GM21723 (cell line): ENCODE results near the gene CSK.
"Not testable (repeated sequence)": the region's sequence is repeated elsewhere in the genome, so short reads cannot be mapped to it uniquely, and the experiment has no call there.

Experiments
- ATAC-seq: cut with Tn5 transposase; IDR thresholded peaks from one replicate; pipeline ENCODE4 v1.9.1; 2021; ENCODE audit warnings: mild to moderate bottlenecking, moderate library complexity; ENCODE audit not compliant: unreplicated experiment

The CSK gene

GRCh38 chr15:74781431-74782258, at the start of gene CSK:
TSS of gene CSK (plus strand) at chr15:74782080. CDS start at chr15:74798298, 16,218 bp downstream.
- no peak for ATAC-seq

- no peak for ATAC-seq
Measured at GRCh38 chr15:74732846-74733245, 49.0 kb upstream of the CSK start.

GRCh38 chr15:74733269-74733668, 48.6 kb upstream of the CSK start:
- no peak for ATAC-seq

- ATAC-seq = no peak
Measured at GRCh38 chr15:74735305-74735704, 46.6 kb upstream of the CSK start.

GRCh38 chr15:74738239-74738638, 43.6 kb upstream of the CSK start:
- ATAC-seq = not testable (repeated sequence)

GRCh38 chr15:74742422-74742821, 39.5 kb upstream of the CSK start:
- no peak for ATAC-seq

GRCh38 chr15:74746389-74746788, 35.5 kb upstream of the CSK start:
- ATAC-seq = no peak

GRCh38 chr15:74748322-74748946, 33.4 kb upstream of the CSK start, which contains the start of gene CYP1A2:
TSS of gene CYP1A2 (plus strand) at chr15:74748845. CDS start at chr15:74749739, 894 bp downstream.
- ATAC-seq = no peak

- ATAC-seq = no peak
Measured at GRCh38 chr15:74749832-74750231, 32.0 kb upstream of the CSK start.

- ATAC-seq = no peak
Measured at GRCh38 chr15:74750751-74751150, 31.1 kb upstream of the CSK start.

GRCh38 chr15:74752011-74752410, 29.9 kb upstream of the CSK start:
- no peak for ATAC-seq

GRCh38 chr15:74752531-74752930, 29.3 kb upstream of the CSK start:
- no peak for ATAC-seq

- no peak for ATAC-seq
Measured at GRCh38 chr15:74754593-74755215, 27.2 kb upstream of the CSK start.

- ATAC-seq = no peak
Measured at GRCh38 chr15:74758736-74759135, 23.1 kb upstream of the CSK start.

- ATAC-seq = no peak
Measured at GRCh38 chr15:74762791-74763150, 19.1 kb upstream of the CSK start.

GRCh38 chr15:74763416-74763815, 18.5 kb upstream of the CSK start:
- no peak for ATAC-seq

- ATAC-seq = no peak
Measured at GRCh38 chr15:74767167-74768098, 14.4 kb upstream of the CSK start.

GRCh38 chr15:74768099-74768770, 13.6 kb upstream of the CSK start:
- no peak for ATAC-seq

- ATAC-seq = no peak
Measured at GRCh38 chr15:74768771-74769342, 13.0 kb upstream of the CSK start.

- no peak for ATAC-seq
Measured at GRCh38 chr15:74769463-74770025, 12.3 kb upstream of the CSK start.
